ENCODE measurements around the gene DACT3.

Gene DACT3

DNA sequence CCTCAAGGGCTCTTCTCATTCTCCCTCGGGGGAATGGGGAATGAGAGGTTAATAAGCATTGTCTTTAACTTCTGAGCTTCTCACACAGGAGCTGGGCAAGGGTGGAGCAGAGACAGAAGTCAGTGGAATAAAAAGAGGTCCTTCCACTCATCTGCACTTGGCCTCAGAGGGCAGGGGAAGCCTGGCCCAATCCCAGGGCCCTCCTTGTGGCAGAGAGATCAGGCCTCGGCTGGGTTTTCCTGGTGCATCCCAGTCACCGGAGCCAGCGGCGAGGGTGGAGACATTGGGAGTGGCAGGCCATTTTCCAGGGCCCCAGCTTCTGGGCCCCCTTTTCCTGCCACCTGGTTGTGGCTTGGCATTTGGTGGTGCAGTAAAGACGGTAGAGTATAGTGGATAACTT is 49.2 kb downstream of the DACT3 start:
- DNase-seq (ENCODE audit: low spot score) = no peak

DNA sequence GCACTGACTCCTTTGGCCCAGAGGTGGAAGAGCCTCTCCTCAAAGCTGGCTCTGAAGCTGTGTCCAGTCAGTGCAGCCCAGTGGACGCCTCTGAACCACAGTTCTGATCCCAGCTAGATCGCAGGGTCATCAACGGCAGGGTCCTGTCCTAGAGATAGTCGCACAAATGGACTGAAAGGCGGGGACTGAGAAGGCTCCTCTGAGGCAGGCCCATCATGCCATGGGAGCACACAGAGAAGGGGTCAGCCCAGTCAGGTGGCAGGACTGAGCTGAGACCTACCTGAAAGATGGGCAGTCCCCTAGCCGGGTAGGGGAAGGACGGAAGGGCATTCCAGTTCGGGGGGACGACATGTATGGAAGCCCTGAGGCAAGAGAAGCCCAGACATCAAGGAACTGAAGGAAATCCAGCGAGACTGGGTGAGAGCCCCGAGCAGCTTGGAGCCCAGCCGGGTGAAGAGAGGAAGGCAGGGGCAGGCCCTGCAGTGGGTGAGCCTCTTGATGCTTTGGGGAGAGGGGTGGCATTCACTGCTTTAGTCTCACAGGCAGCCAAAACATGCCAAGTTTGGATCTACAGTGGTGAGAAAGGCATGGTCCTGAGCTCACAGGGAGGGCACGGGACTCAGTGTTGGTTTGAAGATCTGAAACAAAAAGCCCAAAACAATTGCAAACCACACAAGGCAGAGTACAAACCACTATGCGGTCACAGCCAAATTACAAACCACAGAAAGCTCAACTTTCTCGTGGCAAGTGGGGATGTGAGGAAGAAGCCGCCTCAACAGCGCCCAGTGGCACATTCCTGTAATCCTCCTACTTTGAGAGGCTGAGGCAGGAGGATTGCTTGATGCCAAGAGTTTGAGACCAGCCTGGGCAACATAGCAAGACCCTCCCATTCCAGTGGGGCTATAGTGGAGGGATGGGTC is 49.9 kb downstream of the DACT3 start:
- peak; percentile 60 for DNase-seq (ENCODE audit: low spot score)

DNA sequence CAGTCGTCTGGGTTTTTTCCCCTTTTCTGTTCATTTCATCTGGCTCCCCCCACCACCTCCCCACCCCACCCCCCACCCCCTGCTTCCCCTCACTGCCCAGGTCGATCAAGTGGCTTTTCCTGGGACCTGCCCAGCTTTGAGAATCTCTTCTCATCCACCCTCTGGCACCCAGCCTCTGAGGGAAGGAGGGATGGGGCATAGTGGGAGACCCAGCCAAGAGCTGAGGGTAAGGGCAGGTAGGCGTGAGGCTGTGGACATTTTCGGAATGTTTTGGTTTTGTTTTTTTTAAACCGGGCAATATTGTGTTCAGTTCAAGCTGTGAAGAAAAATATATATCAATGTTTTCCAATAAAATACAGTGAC is 50.6 kb downstream of the DACT3 start:
- DNase-seq (ENCODE audit: low spot score) = no peak

DNA sequence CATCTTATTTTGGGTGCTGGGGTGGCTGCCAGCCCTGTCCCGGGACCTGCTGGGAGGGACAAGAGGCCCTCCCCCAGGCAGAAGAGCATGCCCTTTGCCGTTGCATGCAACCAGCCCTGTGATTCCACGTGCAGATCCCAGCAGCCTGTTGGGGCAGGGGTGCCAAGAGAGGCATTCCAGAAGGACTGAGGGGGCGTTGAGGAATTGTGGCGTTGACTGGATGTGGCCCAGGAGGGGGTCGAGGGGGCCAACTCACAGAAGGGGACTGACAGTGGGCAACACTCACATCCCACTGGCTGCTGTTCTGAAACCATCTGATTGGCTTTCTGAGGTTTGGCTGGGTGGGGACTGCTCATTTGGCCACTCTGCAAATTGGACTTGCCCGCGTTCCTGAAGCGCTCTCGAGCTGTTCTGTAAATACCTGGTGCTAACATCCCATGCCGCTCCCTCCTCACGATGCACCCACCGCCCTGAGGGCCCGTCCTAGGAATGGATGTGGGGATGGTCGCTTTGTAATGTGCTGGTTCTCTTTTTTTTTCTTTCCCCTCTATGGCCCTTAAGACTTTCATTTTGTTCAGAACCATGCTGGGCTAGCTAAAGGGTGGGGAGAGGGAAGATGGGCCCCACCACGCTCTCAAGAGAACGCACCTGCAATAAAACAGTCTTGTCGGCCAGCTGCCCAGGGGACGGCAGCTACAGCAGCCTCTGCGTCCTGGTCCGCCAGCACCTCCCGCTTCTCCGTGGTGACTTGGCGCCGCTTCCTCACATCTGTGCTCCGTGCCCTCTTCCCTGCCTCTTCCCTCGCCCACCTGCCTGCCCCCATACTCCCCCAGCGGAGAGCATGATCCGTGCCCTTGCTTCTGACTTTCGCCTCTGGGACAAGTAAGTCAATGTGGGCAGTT is 51.2 kb downstream of the DACT3 start:
- peak; percentile 51 for DNase-seq (ENCODE audit: low spot score)

DNA sequence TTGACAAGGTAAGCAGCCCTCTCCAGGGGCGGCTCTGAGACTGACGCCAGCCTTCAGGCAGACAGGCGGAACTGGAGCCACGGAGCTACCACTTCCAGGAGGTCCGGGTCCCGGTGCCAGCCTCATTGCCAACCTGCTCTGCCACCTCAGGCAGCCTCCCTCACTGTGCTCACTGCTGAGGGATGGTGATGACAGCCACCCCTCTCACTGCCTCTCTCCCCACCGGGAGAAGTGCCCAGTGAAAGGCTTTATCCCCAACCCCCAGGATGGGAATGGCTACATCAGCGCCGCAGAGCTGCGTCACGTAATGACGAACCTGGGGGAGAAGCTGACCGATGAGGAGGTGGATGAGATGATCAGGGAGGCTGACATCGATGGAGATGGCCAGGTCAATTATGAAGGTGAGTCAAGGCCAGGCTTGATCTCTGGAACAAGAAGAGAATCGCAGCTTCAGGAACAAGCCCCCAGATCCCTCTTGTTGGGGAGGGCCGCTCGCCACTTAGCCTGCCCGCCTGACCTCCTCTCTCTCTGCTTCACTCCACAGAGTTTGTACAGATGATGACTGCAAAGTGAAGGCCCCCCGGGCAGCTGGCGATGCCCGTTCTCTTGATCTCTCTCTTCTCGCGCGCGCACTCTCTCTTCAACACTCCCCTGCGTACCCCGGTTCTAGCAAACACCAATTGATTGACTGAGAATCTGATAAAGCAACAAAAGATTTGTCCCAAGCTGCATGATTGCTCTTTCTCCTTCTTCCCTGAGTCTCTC is 52.2 kb downstream of the DACT3 start:
- DNase-seq (ENCODE audit: low spot score) = no peak

DNA sequence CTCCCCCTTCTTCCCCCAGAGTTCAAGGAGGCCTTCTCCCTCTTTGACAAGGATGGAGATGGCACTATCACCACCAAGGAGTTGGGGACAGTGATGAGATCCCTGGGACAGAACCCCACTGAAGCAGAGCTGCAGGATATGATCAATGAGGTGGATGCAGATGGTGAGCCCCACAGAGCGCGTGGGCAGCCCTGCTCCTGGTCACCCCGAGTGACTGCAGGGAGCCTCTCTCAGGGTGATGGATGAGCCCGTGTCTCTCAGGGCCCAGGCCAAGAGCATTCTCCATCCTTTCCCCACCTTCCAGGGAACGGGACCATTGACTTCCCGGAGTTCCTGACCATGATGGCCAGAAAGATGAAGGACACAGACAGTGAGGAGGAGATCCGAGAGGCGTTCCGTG is 52.8 kb downstream of the DACT3 start:
- DNase-seq (ENCODE audit: low spot score) = no peak

DNA sequence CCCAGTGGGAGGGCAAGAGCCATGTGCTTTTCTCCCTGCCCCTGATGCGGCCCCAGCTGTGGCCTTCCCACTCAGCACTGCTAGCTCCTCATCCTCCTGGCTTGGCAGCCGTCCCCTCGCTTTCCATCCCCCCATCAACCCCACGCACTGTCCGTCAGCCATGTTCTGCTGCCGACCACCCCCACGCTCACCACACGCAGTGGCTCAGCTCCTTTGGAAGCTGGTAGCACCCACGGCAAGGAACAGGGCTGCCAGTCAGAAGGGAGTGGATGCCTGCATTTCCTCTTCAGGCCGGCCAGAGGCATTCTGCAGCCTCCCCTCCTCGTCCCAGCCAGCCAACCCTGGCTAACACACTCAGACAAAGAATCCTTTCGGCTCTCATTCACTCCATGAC is 53.5 kb downstream of the DACT3 start:
- peak; percentile 41 for DNase-seq (ENCODE audit: low spot score)

DNA sequence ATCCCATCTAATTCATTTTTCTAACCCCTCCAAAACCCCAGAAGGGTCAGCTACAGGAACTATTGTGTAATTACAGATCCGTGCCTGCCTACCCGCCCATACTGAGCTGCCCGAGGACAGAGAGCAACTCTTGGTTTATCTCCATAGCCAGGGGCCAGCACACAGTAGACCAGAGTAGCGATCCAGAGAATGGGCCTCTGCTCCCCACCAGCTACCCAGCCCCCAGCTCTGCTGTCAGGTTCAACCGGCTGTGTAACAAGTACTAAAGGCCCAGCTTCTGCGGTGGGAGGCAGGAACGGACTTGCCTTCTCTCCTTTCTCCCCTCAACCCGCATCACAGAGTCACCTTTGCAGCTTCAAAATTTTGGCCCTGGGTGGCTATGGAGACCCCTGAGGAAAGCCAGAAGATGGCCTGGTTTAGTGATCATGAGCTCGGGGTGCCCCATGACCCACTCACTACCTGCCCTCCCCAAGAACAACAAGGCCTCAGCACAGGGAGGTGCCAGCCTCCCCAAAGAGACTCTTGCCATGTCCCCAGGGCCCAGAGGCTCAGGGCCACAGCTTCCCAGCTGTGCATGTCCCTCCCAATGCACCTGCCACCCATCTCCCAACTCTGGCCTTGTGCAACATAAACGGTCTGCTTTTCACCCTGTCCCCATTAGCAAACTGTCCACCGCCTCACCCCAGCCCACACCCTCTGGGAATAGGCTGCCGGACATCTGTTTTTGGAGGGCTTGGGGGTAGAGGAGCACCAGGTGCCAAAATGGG is 54.1 kb downstream of the DACT3 start:
- DNase-seq (ENCODE audit: low spot score) = peak; percentile 56

DNA sequence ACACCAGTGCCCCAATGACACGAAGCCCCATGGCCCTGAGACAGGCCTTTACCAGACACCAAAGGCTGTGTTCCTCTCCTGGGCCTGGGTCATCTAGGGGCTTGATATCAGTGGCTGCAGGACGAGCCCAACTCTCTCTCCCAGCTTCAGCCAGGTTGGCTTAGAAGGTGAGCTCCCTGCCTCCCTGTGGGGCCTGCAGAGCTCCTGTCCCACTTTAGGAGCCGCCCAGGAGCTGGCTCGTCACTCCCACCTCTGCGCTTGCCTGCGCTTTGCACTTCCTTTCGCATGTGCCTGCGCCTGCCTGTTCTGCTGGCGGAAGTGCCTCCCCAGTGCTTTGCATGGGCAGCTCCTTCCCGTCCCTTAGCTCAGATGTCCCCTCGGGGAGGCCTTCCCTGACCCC is 55.0 kb downstream of the DACT3 start:
- DNase-seq (ENCODE audit: low spot score) = no peak

DNA sequence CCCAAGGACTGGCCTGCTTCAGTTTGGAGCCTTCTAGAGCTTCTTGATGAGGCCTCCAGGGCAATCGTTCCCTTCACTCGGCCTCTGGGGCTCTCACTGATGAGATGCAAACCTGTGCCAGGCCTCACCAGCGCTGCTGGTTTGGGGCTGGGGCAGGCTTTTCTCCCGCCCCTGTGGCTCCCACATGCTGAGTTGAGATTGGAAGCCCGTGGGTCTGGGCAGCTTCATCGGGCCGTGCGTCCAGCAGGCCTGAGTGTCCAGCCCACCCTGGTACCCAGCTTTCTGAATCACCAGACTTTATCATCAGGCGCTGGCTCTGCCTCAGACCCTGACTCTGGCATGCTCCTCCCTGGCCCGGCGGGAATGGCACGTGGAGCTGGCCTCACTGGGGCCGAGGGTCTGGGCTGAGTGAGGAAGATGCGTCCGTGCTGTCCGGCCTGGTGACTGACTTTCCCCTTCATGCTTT is 55.6 kb downstream of the DACT3 start:
- no peak for DNase-seq (ENCODE audit: low spot score)

DNA sequence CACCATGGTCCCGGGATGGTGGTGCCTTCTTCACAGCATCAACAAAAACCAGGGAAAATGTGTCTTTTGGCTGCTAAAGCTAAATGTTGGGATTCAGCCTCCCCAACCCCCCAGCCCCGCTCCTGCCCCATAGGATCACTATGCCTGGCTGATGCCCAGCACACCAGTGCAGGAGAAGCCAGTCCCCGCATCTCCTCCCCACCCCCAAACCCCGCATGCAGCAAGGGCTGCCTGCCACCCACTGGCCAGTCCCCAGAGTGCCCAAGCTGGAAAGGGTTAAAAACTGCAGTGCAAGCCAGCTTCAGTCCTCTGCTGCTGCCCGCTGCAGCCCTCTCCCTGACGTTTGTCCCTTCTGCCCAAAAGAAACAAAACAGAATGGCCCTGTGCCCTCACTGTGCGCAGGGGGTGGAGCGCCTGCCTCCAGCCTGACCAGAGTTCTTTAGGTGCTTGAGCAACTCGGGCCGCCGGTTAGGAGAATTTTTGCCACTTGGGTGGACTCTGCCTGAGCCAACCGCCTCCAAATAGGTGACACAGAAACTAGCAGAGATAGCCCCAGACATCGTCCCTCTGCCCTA is 56.1 kb downstream of the DACT3 start:
- peak; percentile 59 for DNase-seq (ENCODE audit: low spot score)

DNA sequence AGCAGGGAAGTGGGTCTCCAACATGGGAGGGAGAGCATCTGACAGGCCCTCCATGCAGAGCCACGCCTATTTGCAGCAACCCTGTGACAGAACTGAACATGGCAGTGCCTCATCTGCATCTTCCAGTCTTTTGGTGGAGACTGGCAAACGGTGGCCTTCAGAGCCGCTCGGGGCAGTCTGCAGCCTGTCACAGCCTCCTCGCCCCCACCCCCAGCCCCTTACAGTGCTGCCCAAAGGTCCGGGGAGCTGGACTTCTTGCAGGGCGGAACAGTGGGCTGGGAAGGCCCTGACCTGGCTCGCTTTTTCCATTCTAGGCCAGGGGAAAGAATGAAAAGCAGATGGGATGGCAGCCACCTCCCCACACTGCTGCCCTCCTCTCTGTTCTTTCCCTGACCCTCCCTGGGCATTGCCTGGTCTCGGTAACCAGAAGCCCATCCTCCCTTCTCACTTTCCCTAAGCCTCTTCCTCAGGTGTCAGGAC is 57.2 kb downstream of the DACT3 start:
- DNase-seq (ENCODE audit: low spot score) = peak; percentile 36

DNA sequence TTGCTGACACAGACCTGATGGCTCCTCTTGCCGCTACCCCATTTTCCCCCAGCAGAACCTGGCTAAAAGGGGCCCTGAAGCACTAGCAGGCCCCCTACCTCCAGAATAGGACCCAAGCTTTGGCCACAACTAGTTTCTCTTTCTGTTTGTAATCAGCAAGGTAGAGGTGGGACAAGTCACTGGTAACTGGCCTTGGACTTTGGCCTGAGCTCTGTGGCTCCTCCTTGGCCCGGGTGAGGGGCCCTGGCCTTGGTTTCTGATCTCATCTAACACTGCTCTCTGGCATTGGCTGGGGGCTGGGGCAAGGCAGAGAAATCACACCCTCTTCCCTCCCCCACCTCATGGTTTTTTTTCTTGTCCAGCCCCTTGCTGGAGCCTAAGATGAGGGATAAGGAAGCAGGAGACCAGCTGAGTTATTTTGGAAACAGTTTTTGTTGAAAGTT is 57.8 kb downstream of the DACT3 start:
- peak; percentile 57 for DNase-seq (ENCODE audit: low spot score)

DNA sequence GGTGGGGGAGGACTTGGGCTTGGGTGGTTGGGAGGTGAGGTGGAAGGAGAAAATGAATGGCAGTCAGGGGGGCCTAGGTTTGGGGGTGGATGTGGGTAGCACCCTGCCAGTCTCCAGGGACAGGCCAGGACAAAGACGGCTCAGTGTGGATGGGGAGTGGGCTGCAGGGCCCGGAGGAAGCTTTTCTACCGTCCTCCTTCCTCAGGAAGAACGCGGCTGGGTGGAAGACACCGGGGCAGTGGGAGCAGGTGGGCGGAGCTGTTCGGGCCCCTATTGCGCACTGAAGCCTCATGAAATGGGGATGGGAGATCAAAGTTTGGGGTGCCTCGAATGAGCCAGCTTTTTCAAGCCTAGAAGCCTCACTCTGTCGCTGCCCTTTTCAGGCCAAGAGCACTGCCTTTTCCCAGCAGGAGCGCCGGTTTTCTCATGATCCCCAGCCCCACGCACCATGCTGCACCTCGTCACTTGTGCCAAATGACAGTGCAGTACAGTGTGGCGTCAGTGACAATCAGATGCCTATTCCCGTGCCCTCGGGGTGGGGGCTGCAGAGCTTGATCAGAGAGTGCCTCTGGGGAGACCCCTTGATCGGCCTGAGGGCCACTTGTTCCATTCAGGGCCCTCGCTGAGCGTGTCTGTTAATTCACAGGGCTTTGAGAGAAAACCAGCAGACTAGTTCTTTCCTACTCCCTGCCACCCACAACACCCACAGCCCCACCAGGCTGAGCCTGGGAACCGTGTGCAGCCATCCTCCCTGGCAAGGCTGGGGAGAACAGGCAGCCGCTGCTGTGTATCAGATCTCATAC is 58.4 kb downstream of the DACT3 start:
- DNase-seq (ENCODE audit: low spot score) = peak; percentile 59

DNA sequence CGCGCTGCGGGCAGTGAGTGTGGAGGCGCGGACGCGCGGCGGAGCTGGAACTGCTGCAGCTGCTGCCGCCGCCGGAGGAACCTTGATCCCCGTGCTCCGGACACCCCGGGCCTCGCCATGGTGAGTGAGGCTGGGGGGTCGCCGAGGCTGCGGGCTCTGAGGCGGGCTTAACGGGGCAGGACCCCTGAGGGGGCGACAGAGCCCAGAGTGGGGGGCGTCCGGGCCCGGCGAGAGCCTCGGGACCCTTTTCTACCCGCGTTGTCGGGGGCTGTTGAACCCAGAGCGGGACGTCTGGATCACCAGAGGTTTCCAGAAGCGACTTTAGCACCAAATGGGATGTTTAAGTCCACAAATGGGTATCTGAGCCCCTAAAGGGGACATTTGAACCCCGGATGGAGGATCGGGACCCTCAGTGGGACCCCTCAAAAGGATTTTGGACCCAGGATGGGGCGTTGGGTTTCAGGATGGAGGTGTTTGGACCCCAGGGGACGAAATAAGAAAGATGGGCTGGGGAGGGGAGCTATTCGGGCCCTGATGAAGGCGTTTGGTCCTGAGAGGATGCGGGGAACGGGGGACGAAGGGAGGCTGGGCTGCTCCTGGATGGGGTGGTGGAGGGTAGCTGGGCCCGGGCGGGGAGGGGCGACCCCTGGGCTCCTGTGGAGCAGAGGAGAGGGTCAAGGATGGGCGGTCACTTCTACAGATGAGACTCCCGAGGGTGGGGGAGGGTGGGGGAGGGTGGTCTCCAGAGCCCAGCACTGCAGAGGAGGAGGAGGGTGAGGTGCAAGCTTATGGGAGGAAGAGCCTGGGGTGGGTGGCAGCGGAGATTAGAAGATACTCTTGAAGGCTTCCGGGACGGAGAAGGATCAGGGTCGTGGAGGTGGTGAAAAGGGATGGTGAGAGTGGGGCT is 59.4 kb downstream of the DACT3 start, which contains the start of gene CALM3:
TSS of gene CALM3 (plus strand) at position 13 of the 907 bp plus-strand sequence. CDS start at position 118, 105 bp downstream.
- DNase-seq (ENCODE audit: low spot score) = peak; percentile 70

DNA sequence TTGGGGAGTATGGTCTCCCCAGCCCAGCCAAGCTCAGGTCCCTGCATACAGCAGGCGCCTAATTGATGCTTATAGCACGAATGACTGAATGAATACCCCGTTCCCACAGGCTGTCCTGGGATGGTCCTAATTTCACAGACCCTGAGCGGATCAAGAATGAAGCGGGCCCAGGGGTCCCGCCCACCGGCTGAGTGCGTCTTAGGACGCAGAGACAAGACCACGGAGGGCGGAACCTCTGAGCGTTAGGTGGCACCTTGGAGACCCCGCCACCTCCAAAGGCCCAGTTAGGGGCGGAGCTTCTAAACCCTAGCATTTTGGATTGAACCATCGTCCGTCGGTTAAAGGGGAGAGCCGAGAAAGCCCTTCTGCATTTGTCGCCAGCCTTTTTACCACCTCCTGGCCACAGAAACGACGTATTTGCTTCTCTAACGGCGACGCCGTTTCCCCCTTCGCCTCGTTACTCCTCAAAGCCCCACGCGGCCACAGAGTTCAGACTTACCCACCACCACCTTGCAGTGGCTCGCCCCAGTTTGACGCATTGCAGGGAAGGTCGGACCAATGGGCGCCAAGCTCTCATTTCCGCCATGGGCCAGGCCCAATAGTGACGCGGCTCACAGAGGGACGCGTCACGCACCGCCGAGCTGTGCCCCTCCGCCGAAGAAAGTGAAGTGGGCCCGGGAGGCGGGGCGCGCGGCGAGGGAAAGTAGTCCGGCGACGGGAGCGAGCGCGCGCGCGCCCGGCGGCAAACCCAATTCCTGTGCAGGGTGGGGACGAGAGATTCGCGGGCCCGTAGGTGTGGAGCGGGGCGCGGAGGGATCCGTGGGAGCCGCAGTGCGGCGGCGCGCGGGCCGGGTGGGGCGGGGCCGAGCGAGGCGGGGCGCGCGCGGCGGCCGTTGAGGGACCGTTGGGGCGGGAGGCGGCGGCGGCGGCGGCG is 60.3 kb downstream of the DACT3 start:
- peak; percentile 99 for DNase-seq (ENCODE audit: low spot score)

DNA sequence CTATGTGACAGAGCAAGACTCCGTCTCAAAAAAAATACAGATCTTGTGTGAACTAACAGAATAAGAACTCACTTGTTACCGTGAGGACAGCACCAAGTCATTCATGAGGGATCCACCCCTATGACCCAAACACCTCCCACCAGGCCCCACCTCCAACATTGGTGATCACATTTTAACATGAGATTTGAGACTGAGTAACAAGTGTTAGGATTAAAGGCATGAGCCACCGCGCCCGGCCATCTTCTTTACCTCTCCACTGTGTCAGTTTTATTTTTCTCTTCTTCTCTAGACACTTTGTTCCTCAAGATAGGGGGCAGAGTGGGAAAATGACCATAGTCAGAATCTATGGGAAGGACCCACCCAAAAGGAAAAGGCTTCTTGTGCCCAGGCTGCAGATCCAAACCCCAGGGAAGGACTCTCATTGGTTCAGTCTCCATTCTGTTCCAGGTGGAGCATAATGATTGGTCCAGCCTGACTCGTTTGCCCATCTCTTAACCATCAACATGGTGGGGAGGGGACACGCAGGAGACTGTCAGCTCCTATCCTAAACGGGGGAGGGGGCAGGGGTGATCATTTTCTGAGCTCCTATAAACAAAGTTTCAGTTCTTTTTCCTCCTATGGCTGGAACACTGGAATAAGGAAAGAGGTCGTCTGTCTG is 61.1 kb downstream of the DACT3 start:
- peak; percentile 46 for DNase-seq (ENCODE audit: low spot score)

Data from left forelimb (tissue), 1 donor.